Activated CD8-positive, alpha-beta T cell treated with anti-CD3 and anti-CD28 coated beads for 36 hours (primary cell): ENCODE data around the gene SHISAL2B. TPM values are rescaled to one million over a fixed set of nuclear protein-coding genes. Genes with fewer than 3 reads are reported as not detected.

ENCODE experiments used
- ATAC-seq: fragments of 200-7000 bp; cut with Tn5 transposase; one replicate; pipeline ENCODE4 v1.10.0; 2021; ENCODE audit warnings: mild to moderate bottlenecking, moderate library complexity
- CTCF ChIA-PET: fragments of 350-600 bp; sonication (Branson Sonifier 250); formaldehyde crosslinking; loops from one replicate; lab custom pipeline; 2021; ENCODE audit warnings: antibody characterized with exemption; lab: Charles Lee
- POLR2A ChIA-PET: fragments of 350-600 bp; sonication (Branson Sonifier 250); formaldehyde crosslinking; loops from one replicate; lab custom pipeline; 2021; ENCODE audit warnings: antibody characterized with exemption; lab: Charles Lee
- DNase-seq: peaks from one replicate; pipeline ENCODE4 v3.0.0-alpha.2; 2020
- H3K27ac Mint-ChIP-seq: one replicate; pipeline ENCODE4 v1.8.0; 2021; ENCODE audit warnings: mild to moderate bottlenecking, mixed read lengths
- H3K27me3 Mint-ChIP-seq: one replicate; pipeline ENCODE4 v1.8.0; 2021; ENCODE audit warnings: mixed read lengths
- H3K36me3 Mint-ChIP-seq: one replicate; pipeline ENCODE4 v1.8.0; 2021; ENCODE audit warnings: low read depth, mixed read lengths
- H3K4me1 Mint-ChIP-seq: one replicate; pipeline ENCODE4 v1.8.0; 2021; ENCODE audit warnings: low read depth, mixed read lengths
- H3K4me3 Mint-ChIP-seq: one replicate; pipeline ENCODE4 v1.8.0; 2021; ENCODE audit warnings: mild to moderate bottlenecking, moderate library complexity, mixed read lengths
- H3K9me3 Mint-ChIP-seq: one replicate; pipeline ENCODE4 v1.8.0; 2021; ENCODE audit warnings: mixed read lengths
- CTCF ChIP-seq: fragments of 200-600 bp; IDR thresholded peaks from one replicate; pipeline ENCODE4 v1.8.0; 2022; ENCODE audit warnings: antibody characterized with exemption, mild to moderate bottlenecking
- intact Hi-C: fragments of 100-400 bp; cut with micrococcal nuclease; formaldehyde crosslinking; loops from one replicate; pipeline ENCODE4 v1.10.0; 2022
- total RNA-seq, 2 experiments: library from RNA; stranded (reverse); gene quantifications; one replicate each; pipeline ENCODE4 v1.2.3, GENCODE V29; 2021

SHISAL2B gene
- total RNA-seq, 2 experiments from 2014 or later, result not detected

GRCh38 chr5:64678374-64678773, 11.9 kb upstream of the SHISAL2B start:
- ChIA-PET POLR2A (no interaction called here), CTCF (no interaction called here)
- H3K9me3 Mint-ChIP-seq, result no peaks in the 10 kb centered on the region
- no peak for TF ChIP-seq CTCF
- DNase-seq (no peak), ATAC-seq (no peak)
- no peaks in the 10 kb centered on the region for H3K4me1 Mint-ChIP-seq
- intact Hi-C loops, result no loop called here
- H3K36me3 Mint-ChIP-seq, result no peaks in the 10 kb centered on the region
- no peak overlapping the region for H3K4me3 Mint-ChIP-seq
- no peak overlapping the region for H3K27ac Mint-ChIP-seq
- peaks cover 17% of the 10 kb centered on the region for H3K27me3 Mint-ChIP-seq

DNA sequence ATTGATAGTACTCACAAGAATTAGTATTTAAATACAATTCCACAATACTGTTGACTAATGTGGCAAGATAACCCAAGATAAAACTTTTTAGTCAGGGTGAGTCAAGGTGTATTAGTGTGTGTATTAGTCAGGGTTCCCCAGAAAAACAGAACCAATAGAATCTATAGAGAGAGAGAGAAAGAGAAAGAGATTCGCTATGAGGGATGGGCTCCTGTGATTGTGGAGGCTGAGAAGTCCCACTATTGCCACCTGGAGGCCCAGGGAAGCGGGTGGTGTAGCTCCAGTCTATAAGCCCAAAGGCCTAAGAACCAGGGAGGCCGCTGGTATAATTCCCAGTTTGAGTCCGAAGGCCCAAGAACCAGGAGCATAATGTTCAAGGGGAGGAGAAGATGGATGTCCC, 10.0 kb upstream of the SHISAL2B start:
- ATAC-seq, result no peak
- peak; percentile 4 for DNase-seq
- no peak for TF ChIP-seq CTCF
- CTCF ChIA-PET, result no interaction called here
- Mint-ChIP-seq H3K27ac (no peak overlapping the region), H3K4me3 (no peak overlapping the region), H3K4me1 (no peaks in the 10 kb centered on the region), H3K36me3 (no peaks in the 10 kb centered on the region), H3K27me3 (peaks cover 19% of the 10 kb centered on the region), H3K9me3 (no peaks in the 10 kb centered on the region)
- intact Hi-C loops, result no loop called here
- POLR2A ChIA-PET, result no interaction called here

DNA sequence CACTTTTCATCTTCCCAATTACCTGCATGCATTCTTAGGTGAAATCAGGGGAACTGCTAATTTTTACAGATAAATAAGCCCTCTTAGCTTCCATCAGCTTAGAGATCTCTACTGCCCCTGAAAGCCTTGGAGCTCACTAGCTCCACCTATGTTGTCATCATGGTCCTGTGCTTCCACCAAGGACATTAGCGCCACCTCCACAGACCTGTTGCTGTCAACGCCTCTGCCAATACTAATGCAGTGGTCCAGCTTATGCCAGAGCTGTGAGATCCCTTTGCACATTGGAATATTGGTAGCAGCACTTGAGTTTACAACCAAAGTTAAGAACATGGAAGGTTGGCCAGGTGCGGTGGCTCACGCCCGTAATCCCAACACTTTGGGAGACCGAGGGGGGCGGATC, 7.7 kb upstream of the SHISAL2B start:
- CTCF ChIA-PET, result interaction anchor here (0.8 kb wide), 1 partner anchor 58 kb away, joined by 3 read pairs; no protein-coding TSS in a partner anchor
- Mint-ChIP-seq H3K9me3 (no peaks in the 10 kb centered on the region), H3K27ac (no peak overlapping the region), H3K4me1 (no peaks in the 10 kb centered on the region), H3K27me3 (peaks cover 20% of the 10 kb centered on the region), H3K4me3 (no peak overlapping the region), H3K36me3 (no peaks in the 10 kb centered on the region)
- no peak for ATAC-seq
- intact Hi-C loops, result no loop called here
- TF ChIP-seq CTCF, result no peak
- no peak for DNase-seq
- POLR2A ChIA-PET, result no interaction called here

DNA sequence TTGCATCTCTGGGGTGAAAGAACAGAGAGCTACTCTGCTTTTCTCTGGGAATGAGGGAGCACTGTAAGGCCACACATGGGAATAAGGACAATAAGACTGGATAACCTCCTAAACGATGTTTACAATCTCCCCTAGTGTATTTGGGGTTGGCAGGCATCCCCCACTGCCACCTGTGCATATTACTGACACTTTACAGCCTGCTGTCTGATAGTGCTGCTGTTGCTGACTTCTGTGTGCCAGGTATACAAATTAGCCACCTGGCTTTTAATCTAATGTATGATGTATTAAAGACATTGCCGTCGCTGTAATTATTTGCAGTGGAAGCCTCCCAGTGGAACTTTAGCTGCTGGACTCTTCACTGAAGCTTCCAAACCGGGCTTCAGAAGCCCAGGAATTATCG, 4.4 kb upstream of the SHISAL2B start:
- TF ChIP-seq CTCF, result no peak
- Mint-ChIP-seq H3K9me3 (no peaks in the 10 kb centered on the region), H3K27ac (no peak overlapping the region), H3K4me1 (peaks cover 4% of the 10 kb centered on the region), H3K4me3 (no peak overlapping the region), H3K27me3 (peaks cover 27% of the 10 kb centered on the region), H3K36me3 (no peaks in the 10 kb centered on the region)
- POLR2A ChIA-PET, result no interaction called here
- intact Hi-C loops, result no loop called here
- ATAC-seq (no peak), DNase-seq (no peak)
- CTCF ChIA-PET, result interaction anchor here (1.6 kb wide), 1 partner anchor 98 kb away, joined by 3 read pairs; no protein-coding TSS in a partner anchor

DNA sequence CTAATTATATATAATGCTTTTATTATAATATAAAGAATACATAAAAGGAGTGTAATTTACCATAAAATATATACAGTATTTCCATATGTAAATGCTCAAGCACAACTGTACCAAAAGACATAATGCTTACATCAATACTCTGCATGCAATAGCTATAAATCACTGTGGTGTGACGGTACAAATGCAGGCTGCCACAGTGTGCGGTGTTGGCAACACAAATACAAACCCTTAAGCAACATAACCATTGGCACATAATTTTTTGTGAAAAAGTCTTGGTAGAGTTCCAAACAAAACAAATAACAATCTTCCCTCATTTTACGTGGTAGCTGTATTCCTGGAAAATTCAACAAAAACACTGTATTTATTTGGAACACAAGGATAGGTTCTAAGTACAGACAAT, 1.9 kb upstream of the SHISAL2B start:
- POLR2A ChIA-PET, result no interaction called here
- H3K9me3 Mint-ChIP-seq, result no peaks in the 10 kb centered on the region

More for the DNA sequence above, 1.9 kb upstream of the SHISAL2B start:
- ATAC-seq, result no peak
- CTCF ChIA-PET, result no interaction called here
- H3K27me3 Mint-ChIP-seq, result peaks cover 37% of the 10 kb centered on the region
- TF ChIP-seq CTCF, result no peak
- DNase-seq, result no peak
- H3K36me3 Mint-ChIP-seq, result no peaks in the 10 kb centered on the region
- H3K4me3 Mint-ChIP-seq, result no peak overlapping the region
- no peak overlapping the region for H3K27ac Mint-ChIP-seq
- intact Hi-C loops, result no loop called here
- peaks cover 4% of the 10 kb centered on the region for H3K4me1 Mint-ChIP-seq
